GM18867 (cell line): ENCODE results near the gene TLR3.
"Not testable (repeated sequence)": the region's sequence is repeated elsewhere in the genome, so short reads cannot be mapped to it uniquely, and the experiment has no call there.

Source experiments
- ATAC-seq: cut with Tn5 transposase; IDR thresholded peaks from one replicate; pipeline ENCODE4 v1.9.1; 2021; ENCODE audit warnings: mild to moderate bottlenecking, moderate library complexity; ENCODE audit not compliant: unreplicated experiment

The TLR3 gene

GRCh38 chr4:186040316-186040715, 28.6 kb upstream of the TLR3 start:
- ATAC-seq, result no peak

GRCh38 chr4:186047501-186047900, 21.5 kb upstream of the TLR3 start:
- ATAC-seq, result not testable (repeated sequence)

GRCh38 chr4:186050135-186050534, 18.8 kb upstream of the TLR3 start:
- ATAC-seq, result not testable (repeated sequence)

GRCh38 chr4:186051096-186051495, 17.9 kb upstream of the TLR3 start:
- no peak for ATAC-seq

GRCh38 chr4:186058253-186058979, 10.5 kb upstream of the TLR3 start:
- ATAC-seq, result peak; percentile 99

GRCh38 chr4:186058980-186059316, 10.0 kb upstream of the TLR3 start:
- ATAC-seq, result no peak

- no peak for ATAC-seq
Measured at GRCh38 chr4:186061921-186062320, 7.0 kb upstream of the TLR3 start.

GRCh38 chr4:186067757-186068385, 1.1 kb upstream of the TLR3 start:
- ATAC-seq, result peak; percentile 96

GRCh38 chr4:186069729-186070128, 773 bp downstream of the TLR3 start:
- no peak for ATAC-seq

GRCh38 chr4:186072516-186072915, 3.6 kb downstream of the TLR3 start:
- ATAC-seq, result no peak

- ATAC-seq, result no peak
Measured at GRCh38 chr4:186074189-186074588, 5.2 kb downstream of the TLR3 start.

- no peak for ATAC-seq
Measured at GRCh38 chr4:186078981-186079638, 10.2 kb downstream of the TLR3 start.

GRCh38 chr4:186079694-186080093, 10.7 kb downstream of the TLR3 start:
- no peak for ATAC-seq

GRCh38 chr4:186081202-186081807, 12.3 kb downstream of the TLR3 start:
- ATAC-seq, result no peak

GRCh38 chr4:186082221-186082620, 13.3 kb downstream of the TLR3 start:
- ATAC-seq, result no peak

- ATAC-seq, result no peak
Measured at GRCh38 chr4:186088523-186088922, 19.6 kb downstream of the TLR3 start.

- no peak for ATAC-seq
Measured at GRCh38 chr4:186092296-186092695, 23.3 kb downstream of the TLR3 start.

GRCh38 chr4:186095406-186095805, 26.4 kb downstream of the TLR3 start:
- ATAC-seq, result no peak

- ATAC-seq, result no peak
Measured at GRCh38 chr4:186096681-186097165, 27.8 kb downstream of the TLR3 start.

GRCh38 chr4:186097386-186097785, 28.4 kb downstream of the TLR3 start:
- ATAC-seq, result no peak

- no peak for ATAC-seq
Measured at GRCh38 chr4:186102931-186103330, 34.0 kb downstream of the TLR3 start.
